Measurements from ENCODE around the gene MRPS18A.
"Not testable (repeated sequence)": the region's sequence is repeated elsewhere in the genome, so short reads cannot be mapped to it uniquely, and the experiment has no call there.

DNA sequence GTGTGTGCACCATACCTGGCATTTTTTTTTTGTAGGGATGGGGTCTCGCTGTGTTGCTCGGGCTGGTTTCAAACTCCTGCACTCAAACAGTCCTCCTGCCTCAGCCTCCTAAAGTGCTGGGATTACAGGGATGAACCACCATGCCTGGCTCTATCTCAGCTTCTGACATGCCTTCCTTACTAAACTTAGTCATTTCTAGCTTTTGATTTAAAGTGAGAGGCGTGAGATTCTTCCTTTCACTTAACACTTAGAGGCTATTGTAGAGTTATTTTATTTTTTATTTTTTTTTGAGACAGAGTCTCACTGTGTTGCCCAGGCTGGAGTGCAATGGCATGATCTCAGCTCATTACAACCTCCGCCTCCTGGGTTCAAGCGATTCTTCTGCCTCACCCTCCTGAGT lies 24.6 kb downstream of the MRPS18A start:
- TF ChIP-seq, protein P1, sequence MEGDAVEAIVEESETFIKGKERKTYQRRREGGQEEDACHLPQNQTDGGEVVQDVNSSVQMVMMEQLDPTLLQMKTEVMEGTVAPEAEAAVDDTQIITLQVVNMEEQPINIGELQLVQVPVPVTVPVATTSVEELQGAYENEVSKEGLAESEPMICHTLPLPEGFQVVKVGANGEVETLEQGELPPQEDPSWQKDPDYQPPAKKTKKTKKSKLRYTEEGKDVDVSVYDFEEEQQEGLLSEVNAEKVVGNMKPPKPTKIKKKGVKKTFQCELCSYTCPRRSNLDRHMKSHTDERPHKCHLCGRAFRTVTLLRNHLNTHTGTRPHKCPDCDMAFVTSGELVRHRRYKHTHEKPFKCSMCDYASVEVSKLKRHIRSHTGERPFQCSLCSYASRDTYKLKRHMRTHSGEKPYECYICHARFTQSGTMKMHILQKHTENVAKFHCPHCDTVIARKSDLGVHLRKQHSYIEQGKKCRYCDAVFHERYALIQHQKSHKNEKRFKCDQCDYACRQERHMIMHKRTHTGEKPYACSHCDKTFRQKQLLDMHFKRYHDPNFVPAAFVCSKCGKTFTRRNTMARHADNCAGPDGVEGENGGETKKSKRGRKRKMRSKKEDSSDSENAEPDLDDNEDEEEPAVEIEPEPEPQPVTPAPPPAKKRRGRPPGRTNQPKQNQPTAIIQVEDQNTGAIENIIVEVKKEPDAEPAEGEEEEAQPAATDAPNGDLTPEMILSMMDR (IDR thresholded peaks at IDR 0.05), result not testable (repeated sequence)
- not testable (repeated sequence) for TF ChIP-seq POLR2A (IDR thresholded peaks at IDR 0.05)
